ENCODE measurements around the gene ID2. TPM values are rescaled to one million over a fixed set of nuclear protein-coding genes. Genes with fewer than 3 reads are reported as not detected.

The ID2 gene
- polyA plus RNA-seq, 3 donors, result 282 to 2,821 (median 295) TPM

GRCh38 chr2:8701681-8702379, 20.0 kb downstream of the ID2 start:
- intact Hi-C loops (cut with micrococcal nuclease), result no loop called here
- Mint-ChIP-seq H3K36me3 (no peaks in the 10 kb centered on the region), H3K4me1 (no peaks in the 10 kb centered on the region), H3K27me3 (ENCODE audit: low read depth in 3 of 3) (peaks cover 0 to 1% (median 0%) of the 10 kb centered on the region in 3 donors), H3K4me3 (no peak overlapping the region), H3K27ac (no peak overlapping the region), H3K9me3 (peaks cover 4 to 18% (median 15%) of the 10 kb centered on the region in 7 donors)
- Histone ChIP-seq H3K9me3 (replicated peaks in 1 of 2; ENCODE audit: control insufficient read depth in 1 of 2, insufficient read depth in 1 of 2, low read length in 2 of 2) (peaks cover 0 to 8% of the 10 kb centered on the region in 2 donors), H3K9ac (ENCODE audit: insufficient read depth, low read length, poor library complexity, severe bottlenecking) (no peak overlapping the region), H4K20me1 (ENCODE audit: insufficient read depth, low read length) (no peaks in the 10 kb centered on the region), H3K4me1 (ENCODE audit: control insufficient read depth in 1 of 2, insufficient read depth in 2 of 2, low read length in 2 of 2) (no peaks in the 10 kb centered on the region), H3K27me3 (ENCODE audit: control insufficient read depth in 2 of 2, insufficient read depth in 2 of 2, low read length in 2 of 2) (no peaks in the 10 kb centered on the region), H3K36me3 (replicated peaks in 1 of 2; ENCODE audit: control insufficient read depth in 1 of 2, insufficient read depth in 2 of 2, low read length in 2 of 2) (no peaks in the 10 kb centered on the region), H3K4me2 (replicated peaks; ENCODE audit: extremely low read depth, low read length, poor library complexity, severe bottlenecking) (no peak overlapping the region), H3K4me3 (replicated peaks in 1 of 3; ENCODE audit: low read depth in 2 of 3, low read length in 3 of 3) (no peak overlapping the region), H3K27ac (ENCODE audit: low read depth in 1 of 2, low read length in 2 of 2) (no peak overlapping the region), H2AFZ (ENCODE audit: insufficient read depth, low read depth, low read length, poor library complexity, severe bottlenecking) (no peak overlapping the region), H3K79me2 (ENCODE audit: insufficient read depth, low read length) (no peaks in the 10 kb centered on the region)
- TF ChIP-seq CTCF (IDR thresholded peaks at IDR 0.05), result no peak
- no peak for DNase-seq
- WGBS (ENCODE audit: insufficient coverage), result 96% methylated on average over 9 of the region's 16 CpGs

- no peaks in the 10 kb centered on the region for H3K36me3 ChIP-seq (replicated peaks in 1 of 2; ENCODE audit: control insufficient read depth in 1 of 2, insufficient read depth in 2 of 2, low read length in 2 of 2)
- H2AFZ ChIP-seq (ENCODE audit: insufficient read depth, low read depth, low read length, poor library complexity, severe bottlenecking), result no peak overlapping the region
- DNase-seq, result no peak
- H4K20me1 ChIP-seq (ENCODE audit: insufficient read depth, low read length), result no peaks in the 10 kb centered on the region
- no CpG with 5 or more reads among the region's 3 CpGs for WGBS (ENCODE audit: insufficient coverage)
- H3K9ac ChIP-seq (ENCODE audit: insufficient read depth, low read length, poor library complexity, severe bottlenecking), result no peak overlapping the region
- H3K79me2 ChIP-seq (ENCODE audit: insufficient read depth, low read length), result no peaks in the 10 kb centered on the region
- Mint-ChIP-seq H3K4me1 (no peaks in the 10 kb centered on the region), H3K27me3 (ENCODE audit: low read depth in 3 of 3) (peaks cover 0 to 1% (median 0%) of the 10 kb centered on the region in 3 donors), H3K36me3 (no peaks in the 10 kb centered on the region), H3K4me3 (no peak overlapping the region), H3K9me3 (peaks cover 12 to 28% (median 20%) of the 10 kb centered on the region in 7 donors), H3K27ac (no peak overlapping the region)
- no peak overlapping the region for H3K4me2 ChIP-seq (replicated peaks; ENCODE audit: extremely low read depth, low read length, poor library complexity, severe bottlenecking)
- H3K4me1 ChIP-seq (ENCODE audit: control insufficient read depth in 1 of 2, insufficient read depth in 2 of 2, low read length in 2 of 2), result no peaks in the 10 kb centered on the region
- no peak for TF ChIP-seq CTCF (IDR thresholded peaks at IDR 0.05)
- no peak overlapping the region for H3K4me3 ChIP-seq (replicated peaks in 1 of 3; ENCODE audit: low read depth in 2 of 3, low read length in 3 of 3)
- H3K27ac ChIP-seq (ENCODE audit: low read depth in 1 of 2, low read length in 2 of 2), result no peak overlapping the region
- H3K9me3 ChIP-seq (replicated peaks in 1 of 2; ENCODE audit: control insufficient read depth in 1 of 2, insufficient read depth in 1 of 2, low read length in 2 of 2), result peaks cover 9 to 25% of the 10 kb centered on the region in 2 donors
- intact Hi-C loops (cut with micrococcal nuclease), result no loop called here
- H3K27me3 ChIP-seq (ENCODE audit: control insufficient read depth in 2 of 2, insufficient read depth in 2 of 2, low read length in 2 of 2), result no peaks in the 10 kb centered on the region
These were observed 23.1 kb downstream of the ID2 start for GRCh38 chr2:8704906-8705305.

All from CD14-positive monocyte (primary cell).